Mucosa of stomach (tissue), 1 donor: ENCODE results near the gene FCMR.

ENCODE experiments used
- H3K27me3 ChIP-seq: one replicate; pipeline ENCODE4 v1.7.0; 2013; ENCODE audit warnings: mild to moderate bottlenecking, low read length; ENCODE audit not compliant: control insufficient read depth, insufficient read depth
- H3K36me3 ChIP-seq: one replicate; pipeline ENCODE4 v1.7.0; 2013; ENCODE audit warnings: low read length; ENCODE audit not compliant: control insufficient read depth, insufficient read depth
- H3K4me1 ChIP-seq: one replicate; pipeline ENCODE4 v1.7.0; 2013; ENCODE audit warnings: mild to moderate bottlenecking, low read length; ENCODE audit not compliant: control insufficient read depth, insufficient read depth
- H3K4me3 ChIP-seq: one replicate; pipeline ENCODE4 v1.7.0; 2013; ENCODE audit warnings: low read length
- H3K9ac ChIP-seq: one replicate; pipeline ENCODE4 v1.7.0; 2013; ENCODE audit warnings: mild to moderate bottlenecking, low read length, moderate library complexity
- H3K9me3 ChIP-seq: one replicate; pipeline ENCODE4 v1.7.0; 2013; ENCODE audit warnings: mild to moderate bottlenecking, low read length, moderate library complexity; ENCODE audit not compliant: control insufficient read depth
- donor health status: Pancreatic carcinoma.

FCMR gene

GRCh38 chr1:206913766-206914537 lies 7.8 kb downstream of the FCMR start:
- H3K27me3 ChIP-seq, result peaks cover 18% of the 10 kb centered on the region
- no peak overlapping the region for H3K9ac ChIP-seq
- peaks cover 11% of the 10 kb centered on the region for H3K4me1 ChIP-seq
- no peaks in the 10 kb centered on the region for H3K36me3 ChIP-seq
- no peaks in the 10 kb centered on the region for H3K9me3 ChIP-seq
- no peak overlapping the region for H3K4me3 ChIP-seq

GRCh38 chr1:206912445-206913095 lies 9.2 kb downstream of the FCMR start:
- H3K9me3 ChIP-seq, result no peaks in the 10 kb centered on the region
- H3K4me1 ChIP-seq, result peaks cover 14% of the 10 kb centered on the region
- H3K4me3 ChIP-seq, result no peak overlapping the region
- no peaks in the 10 kb centered on the region for H3K36me3 ChIP-seq
- no peak overlapping the region for H3K9ac ChIP-seq
- H3K27me3 ChIP-seq, result peaks cover 30% of the 10 kb centered on the region

GRCh38 chr1:206911064-206911663 lies 10.6 kb downstream of the FCMR start:
- Histone ChIP-seq H3K9me3 (no peaks in the 10 kb centered on the region), H3K9ac (no peak overlapping the region), H3K4me3 (no peak overlapping the region), H3K36me3 (no peaks in the 10 kb centered on the region), H3K27me3 (peaks cover 35% of the 10 kb centered on the region), H3K4me1 (peaks cover 14% of the 10 kb centered on the region)

GRCh38 chr1:206909883-206910318 lies 11.8 kb downstream of the FCMR start:
- peaks cover 35% of the 10 kb centered on the region for H3K27me3 ChIP-seq
- H3K9ac ChIP-seq, result peak overlapping the region; percentile 55
- no peaks in the 10 kb centered on the region for H3K9me3 ChIP-seq
- H3K4me1 ChIP-seq, result peaks cover 14% of the 10 kb centered on the region
- no peaks in the 10 kb centered on the region for H3K36me3 ChIP-seq
- H3K4me3 ChIP-seq, result peak overlapping the region; percentile 24

GRCh38 chr1:206909161-206909882 lies 12.4 kb downstream of the FCMR start:
- H3K9ac ChIP-seq, result peak overlapping the region; percentile 55
- no peaks in the 10 kb centered on the region for H3K9me3 ChIP-seq

GRCh38 chr1:206908038-206908437 lies 13.7 kb downstream of the FCMR start:
- peaks cover 14% of the 10 kb centered on the region for H3K4me1 ChIP-seq
- no peaks in the 10 kb centered on the region for H3K36me3 ChIP-seq
- H3K4me3 ChIP-seq, result no peak overlapping the region
- no peak overlapping the region for H3K9ac ChIP-seq
- H3K9me3 ChIP-seq, result no peaks in the 10 kb centered on the region
- H3K27me3 ChIP-seq, result peaks cover 31% of the 10 kb centered on the region

More at GRCh38 chr1:206909161-206909882, 12.4 kb downstream of the FCMR start:
- Histone ChIP-seq H3K36me3 (no peaks in the 10 kb centered on the region), H3K27me3 (peaks cover 35% of the 10 kb centered on the region), H3K4me3 (peak overlapping the region; percentile 24), H3K4me1 (peaks cover 14% of the 10 kb centered on the region)

GRCh38 chr1:206907304-206907991 lies 14.3 kb downstream of the FCMR start:
- Histone ChIP-seq H3K27me3 (peaks cover 31% of the 10 kb centered on the region), H3K9me3 (no peaks in the 10 kb centered on the region), H3K4me1 (peaks cover 14% of the 10 kb centered on the region), H3K9ac (no peak overlapping the region), H3K4me3 (no peak overlapping the region), H3K36me3 (no peaks in the 10 kb centered on the region)

GRCh38 chr1:206905295-206906164 lies 16.2 kb downstream of the FCMR start:
- Histone ChIP-seq H3K27me3 (peaks cover 28% of the 10 kb centered on the region), H3K9ac (no peak overlapping the region), H3K4me3 (no peak overlapping the region)

GRCh38 chr1:206904423-206905142 lies 17.2 kb downstream of the FCMR start:
- Histone ChIP-seq H3K4me1 (peaks cover 7% of the 10 kb centered on the region), H3K4me3 (no peak overlapping the region), H3K27me3 (peaks cover 19% of the 10 kb centered on the region), H3K9ac (no peak overlapping the region), H3K36me3 (no peaks in the 10 kb centered on the region), H3K9me3 (no peaks in the 10 kb centered on the region)

More at GRCh38 chr1:206905295-206906164, 16.2 kb downstream of the FCMR start:
- no peaks in the 10 kb centered on the region for H3K9me3 ChIP-seq
- no peaks in the 10 kb centered on the region for H3K36me3 ChIP-seq
- H3K4me1 ChIP-seq, result peaks cover 14% of the 10 kb centered on the region

- Histone ChIP-seq H3K4me1 (peaks cover 1% of the 10 kb centered on the region), H3K4me3 (no peak overlapping the region), H3K9me3 (no peaks in the 10 kb centered on the region), H3K27me3 (peaks cover 15% of the 10 kb centered on the region), H3K36me3 (no peaks in the 10 kb centered on the region), H3K9ac (no peak overlapping the region)
Measured at GRCh38 chr1:206903687-206904086, 18.1 kb downstream of the FCMR start.
